Activated B cell treated with CpG ODN at 0.5 μM for 24 hours (primary cell): ENCODE measurements around the gene CISD3. TPM values are rescaled to one million over a fixed set of nuclear protein-coding genes. Genes with fewer than 3 reads are reported as not detected.

ENCODE experiments used
- ATAC-seq: fragments of 200-7000 bp; cut with Tn5 transposase; one replicate; pipeline ENCODE4 v1.10.0; 2021; ENCODE audit warnings: low read depth, mild to moderate bottlenecking, moderate library complexity
- CTCF ChIA-PET: fragments of 350-600 bp; sonication (Branson Sonifier 250); formaldehyde crosslinking; loops from one replicate; lab custom pipeline; 2021; ENCODE audit warnings: antibody characterized with exemption; lab: Charles Lee
- POLR2A ChIA-PET: fragments of 350-600 bp; sonication (Branson Sonifier 250); formaldehyde crosslinking; loops from one replicate; lab custom pipeline; 2021; ENCODE audit warnings: antibody characterized with exemption; lab: Charles Lee
- DNase-seq: peaks from one replicate; pipeline ENCODE4 v3.0.0; 2022
- H3K27ac Mint-ChIP-seq: one replicate; pipeline ENCODE4 v1.8.0; 2020; ENCODE audit warnings: mixed read lengths
- H3K27me3 Mint-ChIP-seq: one replicate; pipeline ENCODE4 v1.8.0; 2021; ENCODE audit warnings: mixed read lengths
- H3K36me3 Mint-ChIP-seq: one replicate; pipeline ENCODE4 v1.8.0; 2021; ENCODE audit warnings: low read depth, mixed read lengths
- H3K4me1 Mint-ChIP-seq: one replicate; pipeline ENCODE4 v1.8.0; 2021; ENCODE audit warnings: mixed read lengths
- H3K4me3 Mint-ChIP-seq: one replicate; pipeline ENCODE4 v1.8.0; 2020; ENCODE audit warnings: mild to moderate bottlenecking, mixed read lengths
- H3K9me3 Mint-ChIP-seq: one replicate; pipeline ENCODE4 v1.8.0; 2020; ENCODE audit warnings: mixed read lengths
- CTCF ChIP-seq: fragments of 200-600 bp; IDR thresholded peaks from one replicate; pipeline ENCODE4 v1.8.0; 2022; ENCODE audit warnings: antibody characterized with exemption, mild to moderate bottlenecking
- intact Hi-C: fragments of 100-400 bp; cut with micrococcal nuclease; formaldehyde crosslinking; loops from one replicate; pipeline ENCODE4 v1.15.1; 2024
- total RNA-seq: library from RNA; stranded (reverse); gene quantifications from 2 replicates; pipeline ENCODE4 v1.2.3, GENCODE V29; 2022

The CISD3 gene
- total RNA-seq, 1 donor from 2014 or later, result 12.1 TPM

- no peak for TF ChIP-seq CTCF
- no peaks in the 10 kb centered on the region for H3K9me3 Mint-ChIP-seq
- ChIA-PET CTCF (no interaction called here), POLR2A (no interaction called here)
- no peak overlapping the region for H3K27ac Mint-ChIP-seq
- ATAC-seq, result no peak
- peaks cover 89% of the 10 kb centered on the region for H3K36me3 Mint-ChIP-seq
- DNase-seq, result no peak
- intact Hi-C loops, result no loop called here
- no peaks in the 10 kb centered on the region for H3K27me3 Mint-ChIP-seq
- H3K4me3 Mint-ChIP-seq, result no peak overlapping the region
- no peaks in the 10 kb centered on the region for H3K4me1 Mint-ChIP-seq
Observed at GRCh38 chr17:38777641-38778250, 47.6 kb downstream of the CISD3 start.

- no peak overlapping the region for H3K27ac Mint-ChIP-seq
- ChIA-PET CTCF (interaction anchor here (1.4 kb wide), 1 partner anchor 45 kb away, joined by 3 read pairs; no protein-coding TSS in a partner anchor), POLR2A (no interaction called here)
- H3K36me3 Mint-ChIP-seq, result peaks cover 85% of the 10 kb centered on the region
- no peaks in the 10 kb centered on the region for H3K4me1 Mint-ChIP-seq
- no peak overlapping the region for H3K4me3 Mint-ChIP-seq
- ATAC-seq, result no peak
- H3K9me3 Mint-ChIP-seq, result no peaks in the 10 kb centered on the region
- DNase-seq, result no peak
- intact Hi-C loops, result no loop called here
- H3K27me3 Mint-ChIP-seq, result no peaks in the 10 kb centered on the region
- TF ChIP-seq CTCF, result no peak
Observed at GRCh38 chr17:38779965-38780752, 50.0 kb downstream of the CISD3 start.

GRCh38 chr17:38783227-38783626 lies 53.1 kb downstream of the CISD3 start:
- no peak for DNase-seq
- Mint-ChIP-seq H3K36me3 (peaks cover 80% of the 10 kb centered on the region), H3K9me3 (no peaks in the 10 kb centered on the region), H3K4me3 (no peak overlapping the region), H3K4me1 (no peaks in the 10 kb centered on the region), H3K27me3 (no peaks in the 10 kb centered on the region), H3K27ac (no peak overlapping the region)
- no peak for ATAC-seq
- no peak for TF ChIP-seq CTCF
- POLR2A ChIA-PET, result no interaction called here
- intact Hi-C loops, result no loop called here
- CTCF ChIA-PET, result no interaction called here

Other genes with a start within 250 kb of the CISD3 start
- gene SRCIN1, start 124.4 kb upstream of the CISD3 start, total RNA-seq, result 0.24 and 0.35 TPM in 2 replicates
- 2.8 and 3.0 TPM in 2 replicates for gene EPOP, start 55.4 kb upstream of the CISD3 start, total RNA-seq
- 166 and 192 TPM in 2 replicates for gene MLLT6, start 25.1 kb upstream of the CISD3 start, total RNA-seq
- not detected in 2 replicates for gene PCGF2, start 18.0 kb downstream of the CISD3 start, total RNA-seq
- gene PSMB3, start 22.4 kb downstream of the CISD3 start, total RNA-seq, result 234 and 250 TPM in 2 replicates
- gene PIP4K2B, start 69.2 kb downstream of the CISD3 start, total RNA-seq, result 32.1 and 33.0 TPM in 2 replicates
- 35.6 and 38.3 TPM in 2 replicates for gene CWC25, start 95.0 kb downstream of the CISD3 start, total RNA-seq
- 2,652 and 3,293 TPM in 2 replicates for gene RPL23, start 123.4 kb downstream of the CISD3 start, total RNA-seq
- gene LASP1, start 139.7 kb downstream of the CISD3 start, total RNA-seq, result 117 and 127 TPM in 2 replicates
- not detected in 2 replicates for gene FBXO47, start 237.1 kb downstream of the CISD3 start, total RNA-seq